ENCODE results near the gene RAMP1. TPM values are rescaled to one million over a fixed set of nuclear protein-coding genes. Genes with fewer than 3 reads are reported as not detected.

Gene RAMP1
- total and polyA plus RNA-seq, 9 of the 15 experiments (the other 6 are each of a cell fraction or from before 2014, with no cell fraction given), result 0.72 to 0.77 TPM; not detected in 7

DNA sequence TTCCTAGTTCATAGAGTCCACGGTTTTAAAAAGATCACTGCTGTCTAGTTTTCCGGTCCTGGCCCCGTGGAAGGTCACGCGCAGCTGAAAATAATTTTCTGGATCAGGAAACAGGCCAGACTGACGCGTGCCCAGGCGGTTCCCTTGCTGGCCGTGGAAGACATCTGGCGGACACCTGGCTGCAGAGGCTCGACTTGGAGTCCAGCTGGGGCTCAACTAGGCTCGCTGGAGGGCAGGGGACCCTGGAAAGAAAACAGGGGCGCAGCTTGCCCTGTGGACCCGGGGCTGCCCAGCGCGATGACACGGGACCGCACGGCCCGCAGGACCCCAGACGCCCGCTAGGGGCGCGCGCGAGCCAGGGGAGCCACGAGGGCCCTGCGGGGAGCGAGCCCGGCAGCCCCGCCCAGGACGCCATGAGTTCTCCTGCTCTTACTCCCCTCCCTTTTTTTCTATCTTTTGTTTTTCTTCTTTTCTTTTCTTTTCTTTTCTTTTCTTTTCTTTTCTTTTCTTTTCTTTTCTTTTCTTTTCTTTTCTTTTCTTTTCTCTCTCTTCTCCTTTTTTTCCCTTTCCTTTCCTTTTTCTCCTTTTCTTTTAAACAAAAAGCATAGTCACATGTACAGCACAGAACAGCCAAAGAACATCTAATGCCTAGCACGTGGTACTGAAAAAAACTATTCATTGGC, 64.2 kb downstream of the RAMP1 start (continued):
- TF ChIP-seq ZFP36 (IDR thresholded peaks at IDR 0.05; ENCODE audit: low read depth, low read length, partially characterized antibody) (no peak), ERF (CRISPR knock-in tag; IDR thresholded peaks at IDR 0.05) (no peak), U2AF2 (optimal IDR thresholded peaks at IDR 0.05; ENCODE audit: low read depth, low read length) (no peak)
- TF ChIP-seq, protein P1, sequence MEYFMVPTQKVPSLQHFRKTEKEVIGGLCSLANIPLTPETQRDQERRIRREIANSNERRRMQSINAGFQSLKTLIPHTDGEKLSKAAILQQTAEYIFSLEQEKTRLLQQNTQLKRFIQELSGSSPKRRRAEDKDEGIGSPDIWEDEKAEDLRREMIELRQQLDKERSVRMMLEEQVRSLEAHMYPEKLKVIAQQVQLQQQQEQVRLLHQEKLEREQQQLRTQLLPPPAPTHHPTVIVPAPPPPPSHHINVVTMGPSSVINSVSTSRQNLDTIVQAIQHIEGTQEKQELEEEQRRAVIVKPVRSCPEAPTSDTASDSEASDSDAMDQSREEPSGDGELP (CRISPR knock-in tag; IDR thresholded peaks at IDR 0.05; ENCODE audit: borderline replicate concordance), result peak; percentile 29; the same call in 1 of the 2 replicates

DNA sequence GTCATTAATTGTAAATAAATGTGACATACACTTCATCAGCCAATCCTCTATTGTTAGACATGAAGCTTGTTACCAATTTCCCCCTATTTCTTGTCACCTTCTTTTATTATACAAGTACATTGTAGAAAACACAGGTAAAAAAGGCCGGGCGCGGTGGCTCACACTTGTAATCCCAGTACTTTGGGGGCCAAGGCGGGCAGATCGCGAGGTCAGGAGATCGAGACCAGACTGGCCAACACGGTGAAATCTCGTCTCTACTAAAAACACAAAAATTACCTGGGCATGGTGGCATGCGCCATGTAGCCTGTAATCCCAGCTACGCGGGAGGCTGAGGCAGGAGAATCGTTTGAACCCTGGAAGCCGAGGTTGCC, 64.7 kb downstream of the RAMP1 start:
- no peaks in the 10 kb centered on the region for H3K9me1 ChIP-seq (ENCODE audit: control insufficient read depth, insufficient read depth, low read length)
- in situ Hi-C loops (cut with MboI), result no loop called here
- H3K4me2 ChIP-seq (ENCODE audit: insufficient read depth, low read length), result no peak overlapping the region
- no peak overlapping the region for H3K27ac ChIP-seq (ENCODE audit: extremely low read depth, low read depth, low read length)
- peak overlapping the region; percentile 99 for H2AFZ ChIP-seq (ENCODE audit: low read depth, low read length)
- WGBS (ENCODE audit: insufficient coverage, low coverage, missing lambda C conversion rate), result 63% methylated on average over 13 of the region's 14 CpGs
- no peaks in the 10 kb centered on the region for H3K27me3 ChIP-seq (ENCODE audit: control insufficient read depth in 2 of 2, insufficient read depth in 2 of 2, low read length in 2 of 2)
- no TSS peak for BruUV-seq (replicated peaks)
- no peak for FAIRE-seq
- H3K36me3 ChIP-seq (ENCODE audit: control insufficient read depth, insufficient read depth, low read length), result no peaks in the 10 kb centered on the region
- ChIA-PET CTCF (ENCODE audit: low intra/inter-chr PET ratio) (interaction anchor here (1.3 kb wide), 1 partner anchor 40 kb away, joined by 3 read pairs; no protein-coding TSS in a partner anchor), POLR2A (interaction anchor here (0.7 kb wide), 1 partner anchor 70 kb away, joined by 4 read pairs; no protein-coding TSS in a partner anchor)
- peaks cover 7 to 12% of the 10 kb centered on the region in 2 experiments for H3K4me1 ChIP-seq (replicated peaks in 1 of 2; ENCODE audit: control insufficient read depth in 2 of 2, insufficient read depth in 2 of 2, low read length in 2 of 2)
- ATAC-seq, result no peak
- H3K4me3 ChIP-seq, result no peak overlapping the region
- no peaks in the 10 kb centered on the region for H3K79me2 ChIP-seq (ENCODE audit: control insufficient read depth, insufficient read depth, low read length)
- H3K9me3 ChIP-seq (replicated peaks; ENCODE audit: control insufficient read depth, insufficient read depth, low read depth, low read length), result no peaks in the 10 kb centered on the region
- no peak overlapping the region for H3K9ac ChIP-seq (ENCODE audit: insufficient read depth in 1 of 2, low read depth in 2 of 2, low read length in 2 of 2)
- no peak for TF ChIP-seq SIN3A (IDR thresholded peaks at IDR 0.05; ENCODE audit: borderline replicate concordance in 2 of 2, control insufficient read depth in 1 of 2, low read depth in 2 of 2, low read length in 2 of 2)
- TF ChIP-seq, protein P2, sequence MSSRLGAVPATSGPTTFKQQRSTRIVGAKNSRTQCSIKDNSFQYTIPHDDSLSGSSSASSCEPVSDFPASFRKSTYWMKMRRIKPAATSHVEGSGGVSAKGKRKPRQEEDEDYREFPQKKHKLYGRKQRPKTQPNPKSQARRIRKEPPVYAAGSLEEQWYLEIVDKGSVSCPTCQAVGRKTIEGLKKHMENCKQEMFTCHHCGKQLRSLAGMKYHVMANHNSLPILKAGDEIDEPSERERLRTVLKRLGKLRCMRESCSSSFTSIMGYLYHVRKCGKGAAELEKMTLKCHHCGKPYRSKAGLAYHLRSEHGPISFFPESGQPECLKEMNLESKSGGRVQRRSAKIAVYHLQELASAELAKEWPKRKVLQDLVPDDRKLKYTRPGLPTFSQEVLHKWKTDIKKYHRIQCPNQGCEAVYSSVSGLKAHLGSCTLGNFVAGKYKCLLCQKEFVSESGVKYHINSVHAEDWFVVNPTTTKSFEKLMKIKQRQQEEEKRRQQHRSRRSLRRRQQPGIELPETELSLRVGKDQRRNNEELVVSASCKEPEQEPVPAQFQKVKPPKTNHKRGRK (tag; IDR thresholded peaks at IDR 0.05), result peak; percentile 78
- no peaks in the 10 kb centered on the region for H4K20me1 ChIP-seq (replicated peaks; ENCODE audit: control insufficient read depth, insufficient read depth, low read length)
- no peak for DNase-seq (ENCODE audit: extremely low read depth in 1 of 4, low spot score in 3 of 4)
- intact Hi-C loops (cut with micrococcal nuclease), result loop anchor here (5.0 to 10.0 kb wide), 2 partner anchors 101 to 183 kb away; no protein-coding TSS in a partner anchor
